HEK293T (cell line): ENCODE results near the gene HPRT1.

Experiments
- SUZ12 ChIP-seq: fragments of 450-650 bp; IDR thresholded peaks from 2 replicates; pipeline ENCODE4 v1.6.1; 2016; ENCODE audit warnings: mild to moderate bottlenecking
- TARDBP ChIP-seq: fragments of 450-650 bp; IDR thresholded peaks from 2 replicates; pipeline ENCODE4 v1.6.1; 2016

DNA sequence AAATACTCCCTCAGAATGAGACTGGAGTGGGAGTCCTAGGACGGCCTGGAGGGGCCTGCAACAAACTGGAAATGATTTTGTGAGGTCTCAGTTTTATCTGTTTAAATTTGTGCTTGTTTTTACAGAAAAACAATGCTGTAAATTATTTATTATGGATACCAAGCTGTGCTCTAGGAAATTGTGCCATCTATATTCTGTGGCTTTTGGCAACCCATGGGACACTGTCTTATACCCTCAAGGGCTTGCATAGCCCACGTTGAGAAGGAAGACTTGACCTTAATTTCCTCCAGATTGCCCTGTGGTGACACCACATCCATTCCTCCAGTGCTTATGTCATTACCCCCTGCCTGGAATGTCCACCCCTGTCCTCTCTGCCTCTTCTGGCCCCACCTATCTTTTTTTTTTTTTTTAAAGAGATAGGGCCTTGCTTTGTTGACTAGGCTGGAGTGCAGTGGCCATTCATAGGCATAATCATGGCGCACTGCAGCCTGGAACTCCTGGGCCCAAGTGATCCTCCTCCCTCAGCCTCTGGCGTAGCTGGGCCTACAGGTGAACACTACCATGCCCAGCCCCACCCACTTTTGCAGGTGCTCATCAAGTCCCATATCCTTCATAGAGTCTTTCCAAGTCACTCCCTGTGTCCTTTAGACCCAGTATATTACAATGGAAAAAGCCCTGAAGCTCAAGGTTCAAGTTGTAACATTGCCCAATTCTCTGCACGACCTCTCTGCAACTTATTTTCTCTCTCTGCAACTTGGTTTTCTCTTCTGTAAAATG lies 77.4 kb downstream of the HPRT1 start:
- no peak for TF ChIP-seq TARDBP
- TF ChIP-seq SUZ12 = no peak
